AG09309 (cell line): ENCODE results near the gene TOM1L1.

Experiments used
- DNase-seq: peaks from one replicate; pipeline ENCODE4 v3.0.0-alpha.2; 2010; ENCODE audit warnings: low read depth
- H3K4me3 ChIP-seq: 2 replicates; pipeline ENCODE4 v1.5.1; 2011; ENCODE audit warnings: mild to moderate bottlenecking, low read depth, low read length, moderate library complexity; ENCODE audit not compliant: control insufficient read depth
- TF ChIP-seq, protein P1 (sequence below): IDR thresholded peaks from 2 replicates; pipeline ENCODE4 v1.5.1; 2011; ENCODE audit warnings: mild to moderate bottlenecking, low read depth, low read length, inconsistent platforms; ENCODE audit not compliant: insufficient read depth, control insufficient read depth; ENCODE audit errors: missing control alignments

Gene TOM1L1

DNA sequence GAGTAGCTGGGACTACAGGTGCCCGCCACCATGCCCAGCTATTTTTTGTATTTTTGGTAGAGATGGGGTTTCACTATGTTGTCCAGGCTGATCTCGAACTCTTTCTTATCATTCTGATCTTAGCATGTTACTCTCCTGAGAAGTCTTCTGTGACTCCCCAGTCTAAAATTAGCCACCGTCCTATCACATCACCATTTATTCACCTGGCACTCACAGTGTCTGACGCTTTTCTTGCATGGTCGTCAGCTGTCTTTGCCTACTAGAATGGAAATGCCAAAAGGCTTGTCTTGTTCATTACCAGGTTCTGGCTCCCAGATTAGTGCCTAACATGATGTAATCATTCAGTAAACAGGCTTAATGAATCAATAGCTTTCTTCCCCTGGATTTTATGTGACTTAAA lies 23.8 kb downstream of the TOM1L1 start:
- TF ChIP-seq, protein P1, sequence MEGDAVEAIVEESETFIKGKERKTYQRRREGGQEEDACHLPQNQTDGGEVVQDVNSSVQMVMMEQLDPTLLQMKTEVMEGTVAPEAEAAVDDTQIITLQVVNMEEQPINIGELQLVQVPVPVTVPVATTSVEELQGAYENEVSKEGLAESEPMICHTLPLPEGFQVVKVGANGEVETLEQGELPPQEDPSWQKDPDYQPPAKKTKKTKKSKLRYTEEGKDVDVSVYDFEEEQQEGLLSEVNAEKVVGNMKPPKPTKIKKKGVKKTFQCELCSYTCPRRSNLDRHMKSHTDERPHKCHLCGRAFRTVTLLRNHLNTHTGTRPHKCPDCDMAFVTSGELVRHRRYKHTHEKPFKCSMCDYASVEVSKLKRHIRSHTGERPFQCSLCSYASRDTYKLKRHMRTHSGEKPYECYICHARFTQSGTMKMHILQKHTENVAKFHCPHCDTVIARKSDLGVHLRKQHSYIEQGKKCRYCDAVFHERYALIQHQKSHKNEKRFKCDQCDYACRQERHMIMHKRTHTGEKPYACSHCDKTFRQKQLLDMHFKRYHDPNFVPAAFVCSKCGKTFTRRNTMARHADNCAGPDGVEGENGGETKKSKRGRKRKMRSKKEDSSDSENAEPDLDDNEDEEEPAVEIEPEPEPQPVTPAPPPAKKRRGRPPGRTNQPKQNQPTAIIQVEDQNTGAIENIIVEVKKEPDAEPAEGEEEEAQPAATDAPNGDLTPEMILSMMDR = no peak
- no peak for DNase-seq
- no peak overlapping the region for H3K4me3 ChIP-seq

DNA sequence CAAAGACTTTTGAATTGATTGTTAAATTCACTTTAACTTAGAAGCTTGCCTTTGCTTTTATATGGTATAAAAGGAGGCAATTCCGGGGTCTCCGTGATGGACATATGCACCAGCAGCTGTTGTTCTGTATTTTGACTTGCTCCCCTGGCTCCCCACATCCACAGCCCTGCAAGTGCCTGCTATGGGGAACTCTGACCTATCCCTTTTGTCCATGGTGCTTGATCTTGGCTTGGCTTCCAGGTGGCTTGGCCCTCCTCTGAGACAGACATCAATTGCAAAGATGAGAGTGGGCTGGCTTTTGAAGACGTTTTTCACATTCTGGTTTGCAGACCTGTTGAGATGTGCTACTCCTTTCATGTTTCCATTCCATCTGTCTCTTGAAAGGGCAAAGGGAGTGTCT lies 26.9 kb downstream of the TOM1L1 start:
- TF ChIP-seq, protein P1 = no peak
- no peak overlapping the region for H3K4me3 ChIP-seq
- no peak for DNase-seq

DNA sequence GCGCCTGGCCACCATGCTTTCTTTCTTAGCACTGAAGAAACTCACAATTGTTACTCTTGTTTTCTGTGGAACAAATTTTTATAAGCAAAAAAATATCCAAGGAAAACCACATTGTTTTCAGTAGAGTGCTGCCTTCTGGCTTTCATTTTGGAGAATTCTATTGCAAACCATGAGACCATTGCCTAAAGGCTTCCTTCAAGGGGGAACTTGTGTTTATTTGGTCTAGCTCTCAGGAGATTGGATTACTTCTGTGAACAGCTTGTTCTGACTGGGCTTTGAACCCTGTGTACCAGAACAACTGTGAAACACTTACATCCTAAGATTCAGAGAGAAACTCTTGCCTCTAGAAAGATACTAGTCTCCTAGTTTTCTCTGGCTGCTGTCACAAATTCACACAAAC lies 32.1 kb downstream of the TOM1L1 start:
- no peak for DNase-seq
- H3K4me3 ChIP-seq = no peak overlapping the region
- TF ChIP-seq, protein P1 = no peak

DNA sequence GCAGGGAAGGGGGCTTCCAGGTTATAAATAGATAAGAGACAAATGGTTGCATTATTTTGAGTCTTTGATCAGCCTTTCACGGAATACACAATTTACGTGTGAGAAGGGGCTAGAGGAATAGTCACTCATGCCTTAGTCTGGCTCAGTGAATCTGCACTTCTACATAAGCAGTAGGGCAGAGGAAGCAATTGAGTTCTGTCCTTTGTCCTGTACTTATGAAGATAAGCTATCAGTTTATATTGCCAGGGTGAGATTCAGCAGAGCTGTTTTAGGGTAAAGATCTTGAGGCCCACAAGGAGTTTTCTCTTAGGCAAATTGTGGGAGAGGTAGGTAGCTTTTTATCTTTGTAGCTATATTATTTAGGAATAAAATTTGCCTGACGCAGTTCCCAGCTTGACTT lies 33.3 kb downstream of the TOM1L1 start:
- no peak for DNase-seq
- H3K4me3 ChIP-seq = no peak overlapping the region
- TF ChIP-seq, protein P1 = no peak

DNA sequence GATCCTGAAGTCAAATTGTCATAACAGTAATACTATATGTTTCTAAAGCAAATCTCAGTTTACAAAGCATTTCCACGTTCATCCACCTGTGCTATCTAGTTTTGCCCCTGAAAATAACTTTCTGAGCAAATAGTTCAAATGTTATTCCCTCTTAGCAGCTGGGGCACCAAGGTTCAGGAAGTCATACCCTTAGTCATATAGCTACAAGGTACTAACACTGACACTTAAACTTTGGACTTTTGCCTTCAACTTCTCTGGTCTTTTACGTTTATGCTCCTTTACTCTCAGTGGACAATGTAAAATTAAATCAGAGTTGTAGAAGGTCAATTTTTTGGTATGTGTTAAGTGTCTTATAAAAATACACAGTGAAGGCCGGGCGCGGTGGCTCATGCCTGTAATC lies 34.8 kb downstream of the TOM1L1 start:
- no peak for DNase-seq
- TF ChIP-seq, protein P1 = no peak
- H3K4me3 ChIP-seq = no peak overlapping the region

DNA sequence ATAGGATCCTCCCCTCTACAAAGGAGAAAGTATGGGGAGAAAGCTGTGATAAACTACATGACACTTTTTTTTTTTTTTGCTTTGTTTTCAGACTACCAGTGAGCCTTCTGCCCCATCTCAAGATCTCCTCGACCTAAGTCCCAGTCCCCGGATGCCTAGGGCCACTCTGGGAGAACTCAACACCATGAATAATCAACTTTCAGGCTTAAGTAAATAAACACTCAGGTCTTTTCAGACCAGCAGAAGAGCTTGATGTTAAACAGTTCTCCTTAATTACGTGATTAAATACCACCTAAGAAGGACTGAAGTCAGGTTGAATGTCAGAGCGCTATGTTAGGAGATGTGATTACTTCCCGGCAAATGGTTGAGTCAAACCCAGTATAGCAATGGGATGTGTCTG lies 36.4 kb downstream of the TOM1L1 start:
- no peak for DNase-seq
- no peak overlapping the region for H3K4me3 ChIP-seq
- TF ChIP-seq, protein P1 = no peak

DNA sequence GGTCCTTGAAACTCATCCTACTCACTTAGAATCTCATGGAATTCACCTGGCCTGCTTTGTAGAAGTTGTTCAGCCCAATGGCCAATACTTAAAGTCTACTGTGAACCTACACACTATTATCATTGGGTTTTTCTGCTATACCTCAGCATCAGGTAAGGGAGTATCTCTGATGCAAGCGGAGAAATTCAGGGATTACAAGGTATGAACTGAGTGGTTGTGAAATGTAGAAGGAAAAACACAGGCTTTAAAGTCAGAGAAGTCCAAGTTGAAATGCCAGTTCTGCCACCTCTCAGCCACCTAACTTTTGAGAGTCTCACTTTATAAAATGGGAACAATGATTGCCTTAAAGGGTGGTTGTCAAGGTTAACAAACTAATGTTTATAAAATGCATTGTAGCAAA lies 36.8 kb downstream of the TOM1L1 start:
- no peak overlapping the region for H3K4me3 ChIP-seq
- TF ChIP-seq, protein P1 = no peak
- no peak for DNase-seq
